GM12873 (cell line): Measurements from ENCODE around the gene HOXC6.

Experiments
- CTCF ChIP-seq: IDR thresholded peaks from 2 replicates; pipeline ENCODE4 v1.5.1; 2012; ENCODE audit warnings: low read depth, mild to moderate bottlenecking, moderate library complexity, low read length, control low read depth; ENCODE audit not compliant: insufficient read depth; ENCODE audit errors: missing control alignments

Gene HOXC6

GRCh38 chr12:53987787-53988230 lies 40.4 kb upstream of the HOXC6 start:
- no peak for TF ChIP-seq CTCF

GRCh38 chr12:53988541-53989226 lies 39.6 kb upstream of the HOXC6 start:
- TF ChIP-seq CTCF: no peak

GRCh38 chr12:53989227-53990113 lies 38.8 kb upstream of the HOXC6 start:
- peak; percentile 70 for TF ChIP-seq CTCF

- TF ChIP-seq CTCF: no peak
These were observed 37.7 kb upstream of the HOXC6 start for GRCh38 chr12:53990311-53991076.

GRCh38 chr12:53991077-53991460 lies 37.2 kb upstream of the HOXC6 start:
- no peak for TF ChIP-seq CTCF

GRCh38 chr12:53992377-53992889 lies 35.8 kb upstream of the HOXC6 start:
- TF ChIP-seq CTCF: no peak
